ENCODE data around the gene GRN. TPM values are rescaled to one million over a fixed set of nuclear protein-coding genes. Genes with fewer than 3 reads are reported as not detected.
"Not testable (repeated sequence)": the region's sequence is repeated elsewhere in the genome, so short reads cannot be mapped to it uniquely, and the experiment has no call there.

Gene GRN
- total RNA-seq, 5 donors from 2014 or later (not counting 1 experiment from before 2014, with no cell fraction given) = 21.0 to 48.3 (median 40.1) TPM

- WGBS (ENCODE audit: insufficient coverage) = 95% methylated on average over 3 of the region's 11 CpGs
- H3K9me3 Mint-ChIP-seq = no peaks in the 10 kb centered on the region
- Histone ChIP-seq H3K27ac (ENCODE audit: low read length) (no peak overlapping the region), H3K4me3 (ENCODE audit: control insufficient read depth in 1 of 2, extremely low read depth in 1 of 2, low read length in 1 of 2) (no peak overlapping the region), H3K36me3 (ENCODE audit: control insufficient read depth in 2 of 2, extremely low read depth in 1 of 2, insufficient read depth in 1 of 2, low read length in 1 of 2) (no peaks in the 10 kb centered on the region), H3K27me3 (replicated peaks in 1 of 2; ENCODE audit: control insufficient read depth in 2 of 2, extremely low read depth in 1 of 2, insufficient read depth in 2 of 2, low read length in 1 of 2) (peaks cover 3 to 43% of the 10 kb centered on the region in 2 experiments), H3K4me1 (ENCODE audit: control insufficient read depth in 1 of 2, extremely low read depth in 1 of 2, insufficient read depth in 2 of 2, low read length in 2 of 2) (peaks cover 0 to 13% of the 10 kb centered on the region in 2 experiments), H3K9me3 (no peaks in the 10 kb centered on the region)
- peaks cover 12 to 23% of the 10 kb centered on the region in 2 donors for H3K27me3 Mint-ChIP-seq
- CTCF ChIA-PET = interaction anchor here in 1 of 2 donors (0.6 kb wide), 2 partner anchors 28 to 244 kb away, joined by 3 to 6 read pairs; partner anchors contain the start of gene ITGA2B
- no peak overlapping the region for H3K4me3 Mint-ChIP-seq
- peaks cover 6 to 11% (median 7%) of the 10 kb centered on the region in 3 donors for H3K4me1 Mint-ChIP-seq
- DNase-seq = no peak
- no peak for ATAC-seq (replicated peaks in 1 of 4)
- H3K27ac Mint-ChIP-seq = no peak overlapping the region
- no peaks in the 10 kb centered on the region for H3K36me3 Mint-ChIP-seq
- POLR2A ChIA-PET = no interaction called here
These were observed 16.5 kb downstream of the GRN start for GRCh38 chr17:44361292-44362260.

- WGBS (ENCODE audit: insufficient coverage) = 38% methylated on average over 3 of the region's 11 CpGs
- POLR2A ChIA-PET = interaction anchor here in 1 of 2 donors (0.7 kb wide), 1 partner anchor 199 kb away, joined by 3 read pairs; no protein-coding TSS in a partner anchor
- H3K27ac Mint-ChIP-seq = no peak overlapping the region
These were observed 17.4 kb downstream of the GRN start for GRCh38 chr17:44362459-44362948.

GRCh38 chr17:44362949-44363612, 18.0 kb downstream of the GRN start:
- H3K27me3 ChIP-seq (replicated peaks in 1 of 2; ENCODE audit: control insufficient read depth in 2 of 2, extremely low read depth in 1 of 2, insufficient read depth in 2 of 2, low read length in 1 of 2) = peaks cover 3 to 49% of the 10 kb centered on the region in 2 experiments
- Mint-ChIP-seq H3K4me1 (peaks cover 6 to 11% (median 7%) of the 10 kb centered on the region in 3 donors), H3K27me3 (peaks cover 21 to 35% of the 10 kb centered on the region in 2 donors), H3K9me3 (no peaks in the 10 kb centered on the region), H3K36me3 (no peaks in the 10 kb centered on the region), H3K4me3 (peak overlapping the region; percentile 68 to 74 (median 69)), H3K27ac (no peak overlapping the region)
- no peaks in the 10 kb centered on the region for H3K36me3 ChIP-seq (ENCODE audit: control insufficient read depth in 2 of 2, extremely low read depth in 1 of 2, insufficient read depth in 1 of 2, low read length in 1 of 2)
- ChIA-PET POLR2A (interaction anchor here (0.6 to 0.8 kb wide), 4 partner anchors 8 to 200 kb away, joined by 3 to 8 read pairs (median 3); no protein-coding TSS in a partner anchor), CTCF (interaction anchor here (0.6 to 1.3 kb wide), 6 partner anchors 8 to 312 kb away, joined by 3 to 6 read pairs (median 3); partner anchors contain the start of gene GRN (in 1 of the 2))
- peak overlapping the region; percentile 47 to 61 for H3K4me3 ChIP-seq (ENCODE audit: control insufficient read depth in 1 of 2, extremely low read depth in 1 of 2, low read length in 1 of 2)
- no peaks in the 10 kb centered on the region for H3K9me3 ChIP-seq
- peak in 5 of 35 experiments; percentile 16 to 30 (median 24) for DNase-seq
- H3K4me1 ChIP-seq (ENCODE audit: control insufficient read depth in 1 of 2, extremely low read depth in 1 of 2, insufficient read depth in 2 of 2, low read length in 2 of 2) = peaks cover 0 to 13% of the 10 kb centered on the region in 2 experiments
- under 1% methylated on average over 33 of the region's 45 CpGs for WGBS (ENCODE audit: insufficient coverage)
- H3K27ac ChIP-seq (ENCODE audit: low read length) = no peak overlapping the region
- peak; percentile 33 to 48 (median 42) for ATAC-seq (replicated peaks in 1 of 4)

More at GRCh38 chr17:44362459-44362948, 17.4 kb downstream of the GRN start:
- Mint-ChIP-seq H3K36me3 (no peaks in the 10 kb centered on the region), H3K9me3 (no peaks in the 10 kb centered on the region), H3K4me3 (peak overlapping the region in 2 of 3 donors; percentile 50 to 74), H3K27me3 (peaks cover 18 to 31% of the 10 kb centered on the region in 2 donors), H3K4me1 (peaks cover 6 to 11% (median 7%) of the 10 kb centered on the region in 3 donors)
- no peak for DNase-seq
- H3K9me3 ChIP-seq = no peaks in the 10 kb centered on the region
- ATAC-seq (replicated peaks in 1 of 4) = no peak
- no peak overlapping the region for H3K4me3 ChIP-seq (ENCODE audit: control insufficient read depth in 1 of 2, extremely low read depth in 1 of 2, low read length in 1 of 2)
- CTCF ChIA-PET = interaction anchor here in 1 of 2 donors (1.3 kb wide), 1 partner anchor 23 kb away, joined by 6 read pairs; no protein-coding TSS in a partner anchor
- H3K36me3 ChIP-seq (ENCODE audit: control insufficient read depth in 2 of 2, extremely low read depth in 1 of 2, insufficient read depth in 1 of 2, low read length in 1 of 2) = no peaks in the 10 kb centered on the region
- H3K4me1 ChIP-seq (ENCODE audit: control insufficient read depth in 1 of 2, extremely low read depth in 1 of 2, insufficient read depth in 2 of 2, low read length in 2 of 2) = peaks cover 0 to 13% of the 10 kb centered on the region in 2 experiments
- H3K27me3 ChIP-seq (replicated peaks in 1 of 2; ENCODE audit: control insufficient read depth in 2 of 2, extremely low read depth in 1 of 2, insufficient read depth in 2 of 2, low read length in 1 of 2) = peaks cover 3 to 47% of the 10 kb centered on the region in 2 experiments
- no peak overlapping the region for H3K27ac ChIP-seq (ENCODE audit: low read length)

GRCh38 chr17:44363613-44364159, 18.6 kb downstream of the GRN start, which contains the start of gene FAM171A2:
Gene FAM171A2, minus strand, starts transcription at chr17:44363853. Its CDS starts 139 bp downstream, at chr17:44363714.
- H3K27me3 Mint-ChIP-seq = peaks cover 25 to 35% of the 10 kb centered on the region in 2 donors
- H3K27me3 ChIP-seq (replicated peaks in 1 of 2; ENCODE audit: control insufficient read depth in 2 of 2, extremely low read depth in 1 of 2, insufficient read depth in 2 of 2, low read length in 1 of 2) = peaks cover 3 to 49% of the 10 kb centered on the region in 2 experiments
- ChIA-PET CTCF (interaction anchor here (0.6 to 1.3 kb wide), 6 partner anchors 7 to 154 kb away, joined by 3 to 6 read pairs (median 3); partner anchors contain the start of gene GRN (in 1 of the 2)), POLR2A (interaction anchor here (0.6 to 0.8 kb wide), 3 partner anchors 9 to 160 kb away, joined by 3 to 8 read pairs (median 3); no protein-coding TSS in a partner anchor)
- WGBS (ENCODE audit: insufficient coverage) = 0% methylated on average over 55 of the region's 63 CpGs
- H3K9me3 Mint-ChIP-seq = no peaks in the 10 kb centered on the region
- H3K27ac Mint-ChIP-seq = no peak within 1 kb of the TSS
- H3K36me3 Mint-ChIP-seq = no peaks in the 10 kb centered on the region
- no peak within 1 kb of the TSS for H3K27ac ChIP-seq (ENCODE audit: low read length)
- H3K4me3 ChIP-seq (ENCODE audit: control insufficient read depth in 1 of 2, extremely low read depth in 1 of 2, low read length in 1 of 2) = peak within 1 kb of the TSS; percentile 47 to 61
- no peaks in the 10 kb centered on the region for H3K9me3 ChIP-seq
- DNase-seq = peak in 32 of 35 experiments; percentile 32 to 86 (median 60)
- H3K4me1 Mint-ChIP-seq = peaks cover 6 to 9% (median 7%) of the 10 kb centered on the region in 3 donors
- peak within 1 kb of the TSS; percentile 74 to 79 (median 74) for H3K4me3 Mint-ChIP-seq
- ATAC-seq (replicated peaks in 1 of 4) = peak; percentile 91 to 94 (median 91)
- H3K4me1 ChIP-seq (ENCODE audit: control insufficient read depth in 1 of 2, extremely low read depth in 1 of 2, insufficient read depth in 2 of 2, low read length in 2 of 2) = peaks cover 0 to 13% of the 10 kb centered on the region in 2 experiments
- H3K36me3 ChIP-seq (ENCODE audit: control insufficient read depth in 2 of 2, extremely low read depth in 1 of 2, insufficient read depth in 1 of 2, low read length in 1 of 2) = no peaks in the 10 kb centered on the region

- H3K27ac ChIP-seq (ENCODE audit: low read length); POLR2A ChIA-PET; H3K9me3 ChIP-seq; H3K36me3 Mint-ChIP-seq; H3K36me3 ChIP-seq (ENCODE audit: control insufficient read depth in 2 of 2, extremely low read depth in 1 of 2, insufficient read depth in 1 of 2, low read length in 1 of 2); H3K4me1 Mint-ChIP-seq; ATAC-seq (replicated peaks in 1 of 4); H3K4me3 ChIP-seq (ENCODE audit: control insufficient read depth in 1 of 2, extremely low read depth in 1 of 2, low read length in 1 of 2); H3K27ac Mint-ChIP-seq; DNase-seq; H3K9me3 Mint-ChIP-seq: not testable (repeated sequence)
- H3K4me1 ChIP-seq (ENCODE audit: control insufficient read depth in 1 of 2, extremely low read depth in 1 of 2, insufficient read depth in 2 of 2, low read length in 2 of 2) = peaks cover 0 to 13% of the 10 kb centered on the region in 2 experiments
- Mint-ChIP-seq H3K27me3 (peaks cover 28 to 38% of the 10 kb centered on the region in 2 donors), H3K4me3 (peak overlapping the region in 2 of 3 donors; percentile 43 to 74)
- CTCF ChIA-PET = interaction anchor here in 1 of 2 donors (1.1 to 1.2 kb wide), 2 partner anchors 13 to 19 kb away, joined by 3 to 6 read pairs; no protein-coding TSS in a partner anchor
- WGBS (ENCODE audit: insufficient coverage) = 73% methylated on average over 4 of the region's 5 CpGs
- H3K27me3 ChIP-seq (replicated peaks in 1 of 2; ENCODE audit: control insufficient read depth in 2 of 2, extremely low read depth in 1 of 2, insufficient read depth in 2 of 2, low read length in 1 of 2) = peaks cover 3 to 49% of the 10 kb centered on the region in 2 experiments
These were observed 19.9 kb downstream of the GRN start for GRCh38 chr17:44365051-44365450.
